Measurements from ENCODE around the gene TPCN2.

Gene TPCN2

DNA sequence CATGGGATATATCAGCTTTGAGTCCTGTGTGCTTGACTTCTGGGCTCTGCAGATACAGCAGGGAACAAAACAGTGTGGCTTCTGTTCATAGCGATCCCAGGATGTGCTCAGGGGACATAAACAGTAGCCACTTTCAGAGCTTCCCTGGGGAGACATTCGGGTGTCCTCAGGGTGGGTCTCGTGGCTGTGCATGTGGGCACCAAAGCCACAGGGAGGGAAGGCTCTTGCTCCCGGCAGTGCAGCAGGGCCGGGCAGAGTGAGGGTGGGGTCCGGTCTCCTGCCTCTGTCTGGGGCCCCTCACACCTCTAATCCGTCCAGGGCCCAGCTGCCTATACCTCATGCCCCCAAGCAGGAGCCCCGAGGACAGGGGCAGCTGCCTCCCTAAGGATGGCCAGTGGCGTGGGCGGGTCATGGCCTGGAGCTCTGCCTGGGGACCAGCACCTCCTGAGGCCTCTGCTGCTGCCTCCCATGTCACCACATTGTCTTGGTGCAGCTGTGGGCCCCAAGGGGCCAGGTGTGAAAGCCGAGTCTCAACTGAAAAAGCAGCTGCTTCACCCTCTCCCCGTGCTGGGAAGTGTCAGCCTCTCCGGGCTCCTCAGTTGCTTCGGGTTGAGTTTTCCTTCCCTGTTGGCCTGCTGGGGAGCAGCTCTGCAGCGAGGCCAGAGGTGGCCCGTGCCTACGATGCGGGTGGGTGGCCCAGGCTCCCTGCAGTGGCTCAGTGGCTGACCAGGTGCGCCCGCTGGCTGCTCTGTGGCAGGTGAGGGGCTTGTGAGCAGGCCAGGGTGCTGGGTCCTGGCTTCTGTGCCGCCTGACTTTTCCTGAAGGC, 3.8 kb downstream of the TPCN2 start:
- in situ Hi-C loops (cut with HindIII; ENCODE audit: low sequenced_read_pairs) = no loop called here
- TF ChIP-seq CTCF (IDR thresholded peaks at IDR 0.05; ENCODE audit: low read depth, low read length, missing control alignments) = no peak
- H3K4me3 ChIP-seq (ENCODE audit: low read depth, low read length) = no peak overlapping the region
- no peak for DNase-seq (ENCODE audit: low read depth)

DNA sequence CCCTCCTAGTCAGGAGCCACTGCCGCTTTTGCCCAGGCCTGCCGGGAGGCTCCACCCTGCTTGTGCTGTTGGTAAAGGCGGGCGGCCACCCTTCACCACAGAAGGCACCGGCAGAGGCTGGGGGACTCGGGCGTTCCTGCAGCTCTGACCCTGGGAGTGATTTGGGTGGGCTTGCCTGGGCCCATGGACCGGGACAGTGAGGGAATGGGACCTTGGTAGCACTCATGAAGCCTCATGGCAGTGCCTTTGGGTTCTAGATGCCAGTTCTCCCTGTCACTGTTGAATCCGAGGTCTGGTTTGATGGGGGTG, 4.4 kb downstream of the TPCN2 start:
- DNase-seq (ENCODE audit: low read depth) = no peak
- H3K4me3 ChIP-seq (ENCODE audit: low read depth, low read length) = no peak overlapping the region
- TF ChIP-seq CTCF (IDR thresholded peaks at IDR 0.05; ENCODE audit: low read depth, low read length, missing control alignments) = no peak
- in situ Hi-C loops (cut with HindIII; ENCODE audit: low sequenced_read_pairs) = no loop called here

DNA sequence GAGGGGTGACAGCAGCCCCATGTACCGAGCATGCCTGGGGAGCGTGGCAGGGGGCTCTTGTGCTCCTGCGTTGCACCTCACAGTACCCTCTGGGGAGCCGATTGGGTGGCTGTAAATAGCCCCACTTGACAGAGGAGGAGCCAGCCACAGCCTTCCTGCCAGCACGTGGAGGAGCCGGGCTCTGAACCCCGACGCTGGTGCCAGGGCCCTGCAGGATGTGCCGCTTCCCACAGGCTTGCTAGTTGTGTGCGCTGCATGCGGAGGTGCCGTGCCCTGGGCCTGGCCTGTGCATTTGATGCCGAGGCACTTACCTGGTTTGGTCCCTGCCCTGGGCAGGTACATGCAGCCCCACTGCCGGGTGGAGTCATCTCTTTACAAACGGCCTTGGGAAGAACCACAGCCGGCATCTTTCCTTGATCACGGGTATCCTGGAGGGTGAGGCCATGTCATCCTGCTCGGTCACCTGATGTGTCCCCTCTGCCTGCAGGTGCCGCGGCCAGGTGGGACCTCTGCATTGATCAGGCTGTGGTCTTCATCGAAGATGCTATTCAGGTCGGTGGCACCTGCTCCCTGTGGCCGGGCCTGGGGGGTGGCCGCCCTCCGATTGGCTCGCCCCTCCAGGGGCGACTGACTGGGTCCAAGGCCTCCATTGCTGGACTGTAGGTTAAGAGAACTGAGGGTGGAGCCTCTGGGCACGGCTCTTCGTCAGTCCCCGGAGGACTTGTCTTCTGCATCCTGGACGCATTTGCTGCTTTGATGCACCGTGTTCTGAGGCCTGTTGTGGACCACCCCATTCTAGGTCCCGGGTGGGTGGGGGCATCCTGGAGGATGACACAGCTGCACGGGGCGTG, 5.0 kb downstream of the TPCN2 start:
- H3K4me3 ChIP-seq (ENCODE audit: low read depth, low read length) = no peak overlapping the region
- TF ChIP-seq CTCF (IDR thresholded peaks at IDR 0.05; ENCODE audit: low read depth, low read length, missing control alignments) = no peak
- in situ Hi-C loops (cut with HindIII; ENCODE audit: low sequenced_read_pairs) = no loop called here
- DNase-seq (ENCODE audit: low read depth) = no peak

DNA sequence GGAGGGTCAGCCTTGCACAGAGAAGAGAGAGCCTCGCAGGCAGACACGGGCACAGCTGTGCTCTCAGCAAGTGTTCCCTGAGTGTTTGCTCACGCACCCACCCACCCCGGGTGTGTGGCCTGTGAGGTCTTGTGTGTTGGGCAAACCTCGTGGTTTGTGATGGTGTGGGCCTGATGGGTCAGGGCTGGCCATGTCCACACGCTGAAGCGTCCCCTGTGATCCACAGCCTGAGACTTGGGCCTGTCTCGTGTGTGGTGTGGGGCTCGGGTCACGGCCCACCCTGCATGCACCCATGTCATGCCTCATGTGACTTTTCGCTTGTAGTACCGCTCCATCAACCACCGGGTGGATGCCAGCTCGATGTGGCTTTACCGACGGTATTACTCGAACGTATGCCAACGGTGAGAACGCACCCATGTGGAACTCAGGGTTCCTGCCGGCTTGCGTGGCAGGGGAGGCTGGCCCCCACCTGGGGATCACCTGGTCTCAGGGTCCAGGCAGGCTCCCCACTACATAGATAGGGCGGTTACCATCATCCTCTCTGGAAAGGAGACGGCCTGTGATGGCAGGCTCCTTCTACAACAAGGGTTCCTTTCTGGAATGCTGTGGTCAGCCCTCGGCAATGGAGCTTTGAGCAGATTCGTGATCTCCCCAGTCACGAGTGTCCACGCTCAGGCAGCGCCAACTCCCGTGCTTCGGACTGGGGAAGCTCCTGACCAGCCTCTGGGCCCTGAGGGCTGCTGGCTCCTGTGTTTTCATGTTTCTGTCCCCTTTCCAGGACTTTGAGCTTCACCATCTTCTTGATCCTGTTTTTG, 5.9 kb downstream of the TPCN2 start:
- no peak for DNase-seq (ENCODE audit: low read depth)
- in situ Hi-C loops (cut with HindIII; ENCODE audit: low sequenced_read_pairs) = no loop called here
- TF ChIP-seq CTCF (IDR thresholded peaks at IDR 0.05; ENCODE audit: low read depth, low read length, missing control alignments) = no peak

DNA sequence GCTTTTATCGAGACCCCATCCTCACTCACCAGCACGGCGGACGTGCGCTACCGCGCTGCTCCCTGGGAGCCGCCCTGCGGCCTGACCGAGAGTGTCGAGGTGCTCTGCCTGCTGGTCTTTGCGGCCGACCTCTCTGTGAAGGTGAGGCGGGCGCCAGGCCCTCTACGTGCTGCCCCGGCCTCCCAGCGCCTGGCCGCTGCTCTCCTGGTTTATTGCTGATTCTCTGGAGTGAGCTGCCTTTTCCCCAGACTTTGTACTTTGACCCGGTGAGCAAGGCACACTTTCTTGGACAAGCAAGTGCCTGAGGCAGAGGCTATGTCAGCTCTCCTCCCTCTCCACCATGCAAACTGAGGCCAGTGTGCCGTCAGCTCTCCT, 6.5 kb downstream of the TPCN2 start:
- DNase-seq (ENCODE audit: low read depth) = no peak
- no peak overlapping the region for H3K4me3 ChIP-seq (ENCODE audit: low read depth, low read length)
- in situ Hi-C loops (cut with HindIII; ENCODE audit: low sequenced_read_pairs) = no loop called here
- TF ChIP-seq CTCF (IDR thresholded peaks at IDR 0.05; ENCODE audit: low read depth, low read length, missing control alignments) = no peak

More for the DNA sequence above, 5.9 kb downstream of the TPCN2 start:
- no peak overlapping the region for H3K4me3 ChIP-seq (ENCODE audit: low read depth, low read length)
